ENCODE measurements around the gene KIAA1614.

KIAA1614 gene

GRCh38 chr1:180971273-180971997 lies 58.7 kb downstream of the KIAA1614 start:
- ATAC-seq (ENCODE audit: insufficient read depth, low read depth), result no peak
- Histone ChIP-seq H3K4me3 (ENCODE audit: low read depth in 1 of 2, low read length in 2 of 2) (no peak overlapping the region), H3K36me3 (ENCODE audit: insufficient read depth, low read length) (peaks cover 95% of the 10 kb centered on the region), H3K4me1 (ENCODE audit: insufficient read depth, low read length) (no peaks in the 10 kb centered on the region), H3K27me3 (ENCODE audit: insufficient read depth, low read length, poor library complexity) (no peaks in the 10 kb centered on the region), H2AFZ (ENCODE audit: low read depth, low read length) (no peak overlapping the region), H3K9me3 (ENCODE audit: insufficient read depth, low read length, severe bottlenecking) (no peaks in the 10 kb centered on the region), H4K20me1 (ENCODE audit: insufficient read depth, low read length) (peaks cover 2% of the 10 kb centered on the region; the same call in 1 of the 2 replicates), H3K4me2 (ENCODE audit: insufficient read depth, low read length) (no peak overlapping the region), H3K9ac (ENCODE audit: low read depth, low read length) (no peak overlapping the region), H3K79me2 (ENCODE audit: insufficient read depth, low read length) (peaks cover 39% of the 10 kb centered on the region), H3K27ac (ENCODE audit: low read length) (no peak overlapping the region; the same call in 1 of the 2 replicates)
- no peak for DNase-seq
- no peak for TF ChIP-seq CTCF (IDR thresholded peaks at IDR 0.05; ENCODE audit: borderline replicate concordance, extremely low read depth, low read length, poor library complexity, severe bottlenecking)
- no peak for TF ChIP-seq EZH2 (IDR thresholded peaks at IDR 0.05; ENCODE audit: borderline replicate concordance, low read depth, low read length, severe bottlenecking)

- Histone ChIP-seq H3K27ac (ENCODE audit: low read length) (no peak overlapping the region), H3K9me3 (ENCODE audit: insufficient read depth, low read length, severe bottlenecking) (no peaks in the 10 kb centered on the region), H3K79me2 (ENCODE audit: insufficient read depth, low read length) (peaks cover 43% of the 10 kb centered on the region), H3K4me2 (ENCODE audit: insufficient read depth, low read length) (no peak overlapping the region), H3K4me3 (ENCODE audit: low read depth in 1 of 2, low read length in 2 of 2) (no peak overlapping the region), H3K36me3 (ENCODE audit: insufficient read depth, low read length) (peaks cover 95% of the 10 kb centered on the region), H3K9ac (ENCODE audit: low read depth, low read length) (no peak overlapping the region), H2AFZ (ENCODE audit: low read depth, low read length) (no peak overlapping the region), H3K27me3 (ENCODE audit: insufficient read depth, low read length, poor library complexity) (no peaks in the 10 kb centered on the region), H3K4me1 (ENCODE audit: insufficient read depth, low read length) (no peaks in the 10 kb centered on the region), H4K20me1 (ENCODE audit: insufficient read depth, low read length) (peaks cover 2% of the 10 kb centered on the region; the same call in 1 of the 2 replicates)
- ATAC-seq (ENCODE audit: insufficient read depth, low read depth) (no peak), DNase-seq (no peak)
- TF ChIP-seq EZH2 (IDR thresholded peaks at IDR 0.05; ENCODE audit: borderline replicate concordance, low read depth, low read length, severe bottlenecking) (no peak), CTCF (IDR thresholded peaks at IDR 0.05; ENCODE audit: borderline replicate concordance, extremely low read depth, low read length, poor library complexity, severe bottlenecking) (no peak)
Observed at GRCh38 chr1:180973369-180973768, 60.7 kb downstream of the KIAA1614 start.

- Histone ChIP-seq H3K36me3 (ENCODE audit: insufficient read depth, low read length) (peaks cover 95% of the 10 kb centered on the region), H3K9ac (ENCODE audit: low read depth, low read length) (no peak overlapping the region), H3K9me3 (ENCODE audit: insufficient read depth, low read length, severe bottlenecking) (no peaks in the 10 kb centered on the region), H3K4me1 (ENCODE audit: insufficient read depth, low read length) (no peaks in the 10 kb centered on the region), H2AFZ (ENCODE audit: low read depth, low read length) (no peak overlapping the region), H4K20me1 (ENCODE audit: insufficient read depth, low read length) (peaks cover 2% of the 10 kb centered on the region; the same call in 1 of the 2 replicates), H3K27ac (ENCODE audit: low read length) (no peak overlapping the region), H3K27me3 (ENCODE audit: insufficient read depth, low read length, poor library complexity) (no peaks in the 10 kb centered on the region), H3K4me2 (ENCODE audit: insufficient read depth, low read length) (no peak overlapping the region), H3K79me2 (ENCODE audit: insufficient read depth, low read length) (peaks cover 51% of the 10 kb centered on the region), H3K4me3 (ENCODE audit: low read depth in 1 of 2, low read length in 2 of 2) (no peak overlapping the region)
- TF ChIP-seq CTCF (IDR thresholded peaks at IDR 0.05; ENCODE audit: borderline replicate concordance, extremely low read depth, low read length, poor library complexity, severe bottlenecking) (no peak), EZH2 (IDR thresholded peaks at IDR 0.05; ENCODE audit: borderline replicate concordance, low read depth, low read length, severe bottlenecking) (no peak)
- no peak for ATAC-seq (ENCODE audit: insufficient read depth, low read depth)
- no peak for DNase-seq
Observed at GRCh38 chr1:180974236-180974635, 61.5 kb downstream of the KIAA1614 start.
